Transverse colon (tissue), 4 donors: Measurements from ENCODE around the gene LBHD2. TPM values are rescaled to one million over a fixed set of nuclear protein-coding genes. Genes with fewer than 3 reads are reported as not detected.
A peak's percentile ranks its signal among the peaks of the same experiment; 100 is the strongest.

Experiments used
- DNase-seq: peaks from one replicate; pipeline ENCODE4 v3.0.0-alpha.2; 2019
- H3K27ac ChIP-seq, 4 donors: fragments of 200-600 bp; sonication (generic); 2 replicates each; pipeline ENCODE4 v1.5.1; 2016 to 2018; ENCODE audit warnings: inconsistent platforms in 4 of 4
- H3K27me3 ChIP-seq: fragments of 200-600 bp; sonication (generic); 2 replicates; pipeline ENCODE4 v1.5.1; 2017; ENCODE audit warnings: inconsistent platforms
- H3K36me3 ChIP-seq, 4 donors: fragments of 200-600 bp; sonication (generic); 2 replicates each; pipeline ENCODE4 v1.5.1; 2017 to 2019; ENCODE audit warnings: inconsistent platforms in 4 of 4
- H3K4me1 ChIP-seq, 4 donors: fragments of 200-600 bp; sonication (generic); 2 replicates each; pipeline ENCODE4 v1.5.1; 2017 to 2020; ENCODE audit warnings: inconsistent platforms in 4 of 4
- H3K4me3 ChIP-seq, 4 donors: fragments of 200-600 bp; sonication (generic); 1 replicate in 1 of 4; 2 replicates in 3 of 4; pipeline versions ENCODE4 v1.5.1 to v1.6.1; 2017 to 2019; ENCODE audit warnings: inconsistent platforms in 4 of 4
- H3K9me3 ChIP-seq, 2 donors: fragments of 200-600 bp; sonication (generic); 2 replicates each; pipeline ENCODE4 v1.5.1; 2017 to 2019; ENCODE audit warnings: inconsistent platforms in 2 of 2
- CTCF ChIP-seq, 5 experiments: fragments of 200-600 bp in 3 of 5; fragments of 450-650 bp in 2 of 5; sonication (generic) in 3 of 5; IDR thresholded peaks; 1 replicate in 2 of 5; 2 replicates in 3 of 5; pipeline ENCODE4 v1.5.1; 2016 to 2017; ENCODE audit warnings: antibody characterized with exemption in 5 of 5, inconsistent platforms in 3 of 5, mild to moderate bottlenecking in 2 of 5, moderate library complexity in 1 of 5
- POLR2A ChIP-seq: fragments of 450-650 bp; IDR thresholded peaks from one replicate; pipeline ENCODE4 v1.6.1; 2016; ENCODE audit warnings: antibody characterized with exemption, mild to moderate bottlenecking, moderate library complexity
- POLR2AphosphoS5 ChIP-seq, 3 donors: sonication (generic); formaldehyde crosslinking; IDR thresholded peaks; one replicate each; pipeline ENCODE4 v1.6.1; 2016; ENCODE audit warnings: antibody characterized with exemption in 3 of 3
- WGBS, 2 donors: methylation state at CpG; one replicate each; pipeline ENCODE4 v1.1.5; 2018; ENCODE audit warnings: low coverage in 1 of 2; 5-methylcytosine and 5-hydroxymethylcytosine counted together
- in situ Hi-C, 4 donors: fragments of 200-750 bp; cut with MboI; loops; one replicate each; pipeline versions ENCODE4 v1.15.0 to v1.15.1; 2017; ENCODE audit warnings: low sequenced_read_pairs in 3 of 4, low pct_ligation_motif_present in 1 of 4, low pct_unique_long_range_greater_than_20kb in 1 of 4
- intact Hi-C: fragments of 100-400 bp; cut with DNase I; formaldehyde crosslinking; loops from one replicate; pipeline ENCODE4 v1.15.1; 2023; ENCODE audit warnings: low total_unique reads
- total RNA-seq, 4 donors: library from RNA; depleted of rRNA; stranded (reverse); fragments of >200 nt; gene quantifications; one replicate each; pipeline ENCODE4 v1.1.0, GENCODE V29; 2016

LBHD2 gene
- total RNA-seq, 4 donors from 2014 or later: not detected

- no peak for DNase-seq
- Histone ChIP-seq H3K27ac (peak overlapping the region in 1 of 4 donors; percentile 29), H3K9me3 (no peaks in the 10 kb centered on the region), H3K36me3 (no peaks in the 10 kb centered on the region), H3K4me1 (peaks cover 0 to 21% (median 6%) of the 10 kb centered on the region in 4 donors), H3K4me3 (peak overlapping the region in 1 of 4 donors; percentile 14), H3K27me3 (peaks cover 44% of the 10 kb centered on the region)
- intact Hi-C loops (no loop called here), in situ Hi-C loops (no loop called here)
- WGBS, 2 donors: 55 to 67% methylated on average over 26 to 29 of the region's 29 CpGs
- TF ChIP-seq CTCF (IDR thresholded peaks at IDR 0.05): no peak
- no peak for TF ChIP-seq POLR2AphosphoS5 (IDR thresholded peaks at IDR 0.05)
- TF ChIP-seq POLR2A: no peak
Measured at GRCh38 chr14:103139132-103140025, 55.4 kb downstream of the LBHD2 start.

Other genes starting within 250 kb of the LBHD2 start
- gene AMN, start 161.5 kb upstream of the LBHD2 start, total RNA-seq: 100 to 1,000 TPM; 306 to 597 (median 420) TPM
- 100 to 1,000 TPM; 109 to 160 (median 123) TPM for gene CDC42BPB, start 26.7 kb upstream of the LBHD2 start, total RNA-seq
- 10 to 100 TPM; 15.2 to 49.0 (median 30.3) TPM for gene EXOC3L4, start 10.5 kb downstream of the LBHD2 start, total RNA-seq
- 10 to 100 TPM; 25.1 to 76.3 (median 52.7) TPM for gene TNFAIP2, start 39.3 kb downstream of the LBHD2 start, total RNA-seq